HepG2 (cell line): ENCODE data around the gene MTA1. TPM values are rescaled to one million over a fixed set of nuclear protein-coding genes. Genes with fewer than 3 reads are reported as not detected.

ENCODE experiments used
- CEBPB ChIP-seq: IDR thresholded peaks from 2 replicates; pipeline ENCODE4 v1.6.1; 2011; ENCODE audit warnings: low read depth, low read length, improper control_type of control experiment, borderline replicate concordance
- FIP1L1 ChIP-seq: fragments of 200-400 bp; formaldehyde crosslinking; IDR thresholded peaks from 2 replicates; pipeline ENCODE4 v1.6.1; 2018; ENCODE audit warnings: low read depth, mild to moderate bottlenecking, low read length, moderate library complexity, borderline replicate concordance; ENCODE audit not compliant: insufficient read depth
- KDM2A ChIP-seq: sonication (generic); formaldehyde crosslinking; IDR thresholded peaks from 2 replicates; pipeline ENCODE4 v1.4.0; 2020; ENCODE audit warnings: low read depth, missing genetic modification reagents, borderline replicate concordance
- MAFG ChIP-seq: sonication (generic); formaldehyde crosslinking; IDR thresholded peaks from 2 replicates; pipeline ENCODE4 v1.5.1; 2020; ENCODE audit warnings: mild to moderate bottlenecking, missing genetic modification reagents
- MEF2D ChIP-seq: sonication (generic); formaldehyde crosslinking; IDR thresholded peaks from 2 replicates; pipeline ENCODE4 v1.5.1; 2020; ENCODE audit warnings: mild to moderate bottlenecking, missing genetic modification reagents
- MLXIP ChIP-seq: sonication (generic); formaldehyde crosslinking; IDR thresholded peaks from 2 replicates; pipeline ENCODE4 v1.9.0; 2021; ENCODE audit warnings: missing genetic modification reagents, borderline replicate concordance
- NPAS2 ChIP-seq: sonication (generic); formaldehyde crosslinking; IDR thresholded peaks from 2 replicates; pipeline ENCODE4 v1.8.0; 2022; ENCODE audit warnings: mild to moderate bottlenecking, missing genetic modification reagents, borderline replicate concordance
- NR2F2 ChIP-seq: IDR thresholded peaks from 2 replicates; pipeline ENCODE4 v1.6.1; 2012; ENCODE audit warnings: low read depth, inconsistent platforms, borderline replicate concordance
- RBAK ChIP-seq: sonication (generic); formaldehyde crosslinking; IDR thresholded peaks from 2 replicates; pipeline ENCODE4 v1.5.1; 2020; ENCODE audit warnings: mild to moderate bottlenecking, missing genetic modification reagents
- SYNCRIP ChIP-seq: fragments of 200-400 bp; formaldehyde crosslinking; IDR thresholded peaks from 2 replicates; pipeline ENCODE4 v1.6.1; 2018; ENCODE audit warnings: mild to moderate bottlenecking, low read depth, low read length; ENCODE audit not compliant: insufficient read depth
- ZNF180 ChIP-seq: sonication (generic); formaldehyde crosslinking; IDR thresholded peaks from 2 replicates; pipeline ENCODE4 v1.4.0; 2020; ENCODE audit warnings: low read depth, missing genetic modification reagents, borderline replicate concordance
- ZNF343 ChIP-seq: sonication (generic); formaldehyde crosslinking; IDR thresholded peaks from 2 replicates; pipeline ENCODE4 v1.4.0; 2020; ENCODE audit warnings: mild to moderate bottlenecking, missing genetic modification reagents
- ZNF451 ChIP-seq: sonication (generic); formaldehyde crosslinking; IDR thresholded peaks from 2 replicates; pipeline ENCODE4 v1.5.0; 2020; ENCODE audit warnings: mild to moderate bottlenecking, missing genetic modification reagents
- ZNF543 ChIP-seq: sonication (generic); formaldehyde crosslinking; IDR thresholded peaks from 2 replicates; pipeline ENCODE4 v1.4.0; 2020; ENCODE audit warnings: mild to moderate bottlenecking, missing genetic modification reagents
- ZNF615 ChIP-seq: sonication (generic); formaldehyde crosslinking; IDR thresholded peaks from 2 replicates; pipeline ENCODE4 v1.5.0; 2020; ENCODE audit warnings: mild to moderate bottlenecking, missing genetic modification reagents, borderline replicate concordance
- ZNF773 ChIP-seq: sonication (generic); formaldehyde crosslinking; IDR thresholded peaks from 2 replicates; pipeline ENCODE4 v1.4.0; 2020; ENCODE audit warnings: missing genetic modification reagents, borderline replicate concordance
- ZNF800 ChIP-seq: sonication (generic); formaldehyde crosslinking; IDR thresholded peaks from 2 replicates; pipeline ENCODE4 v1.4.0; 2020; ENCODE audit warnings: missing genetic modification reagents
- polyA plus RNA-seq, 8 experiments: library from polyadenylated mRNA; depleted of rRNA in 3 of 8; stranded (reverse) in 7 of 8; unstranded in 1 of 8; fragments of >200 nt; fragmentation: Illumina TruSeq in 4 of 8; extraction: Trizol in 4 of 8; gene quantifications; 2 replicates each; pipeline versions ENCODE4 v1.2.1 to v1.2.3, GENCODE V29; 2011 to 2016; ENCODE audit warnings: low read depth in 4 of 8, missing spikeins in 1 of 8, mixed read lengths in 1 of 8; ENCODE audit not compliant: insufficient read depth in 1 of 8
- total RNA-seq, 5 experiments: library from RNA; depleted of rRNA; stranded (reverse); fragments of >200 nt; fragmentation: Illumina TruSeq; extraction: Trizol; gene quantifications; 2 replicates each; pipeline ENCODE4 v1.2.3, GENCODE V29; 2016; ENCODE audit warnings: low read depth in 1 of 5
- TF ChIP-seq, protein P1 (sequence below): sonication (generic); formaldehyde crosslinking; IDR thresholded peaks from 2 replicates; pipeline ENCODE4 v1.5.1; 2020; ENCODE audit warnings: mild to moderate bottlenecking, missing genetic modification reagents, borderline replicate concordance

MTA1 gene
- total and polyA plus RNA-seq, 2 of the 13 experiments (the other 11 are each of a cell fraction or from before 2014, with no cell fraction given) = 35.2 to 85.8 TPM

DNA sequence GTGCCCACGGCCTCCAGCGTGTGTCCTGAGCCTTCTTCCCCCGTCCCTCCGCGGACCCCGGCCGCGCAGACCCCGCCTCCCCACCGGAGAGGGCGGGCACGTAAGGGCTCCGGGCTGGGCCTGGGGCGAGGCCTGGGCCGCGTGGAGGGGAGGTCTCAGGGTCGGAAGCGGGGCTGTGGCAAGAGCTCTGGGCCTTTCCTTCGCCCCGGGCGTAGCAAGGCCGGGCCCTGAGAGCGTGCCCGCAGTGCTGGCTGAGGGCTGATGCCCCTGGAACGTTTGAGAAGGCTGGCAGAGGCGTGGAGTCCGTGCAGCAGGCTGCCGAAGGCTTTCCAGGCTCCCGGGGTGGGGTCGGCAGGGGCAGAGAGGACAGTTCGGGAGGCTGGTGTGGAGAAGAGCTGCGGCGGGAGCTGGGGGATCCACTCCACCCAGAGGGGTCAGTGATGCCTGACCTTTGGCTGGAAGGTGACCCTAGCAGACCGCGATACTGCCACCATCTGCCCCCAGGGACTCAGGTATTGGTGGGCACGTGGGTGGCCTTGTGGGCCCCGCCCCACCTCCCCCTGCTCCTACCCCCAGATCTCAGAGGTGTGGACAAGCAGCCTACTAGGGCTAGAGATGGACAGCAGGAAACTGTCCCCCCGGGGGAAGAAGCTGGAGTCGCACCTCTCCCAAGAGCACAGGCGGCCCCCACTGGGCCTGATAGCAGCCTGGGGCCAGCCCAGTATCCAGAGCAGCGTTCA is 20.7 kb upstream of the MTA1 start (continued):
- TF ChIP-seq, protein P1, sequence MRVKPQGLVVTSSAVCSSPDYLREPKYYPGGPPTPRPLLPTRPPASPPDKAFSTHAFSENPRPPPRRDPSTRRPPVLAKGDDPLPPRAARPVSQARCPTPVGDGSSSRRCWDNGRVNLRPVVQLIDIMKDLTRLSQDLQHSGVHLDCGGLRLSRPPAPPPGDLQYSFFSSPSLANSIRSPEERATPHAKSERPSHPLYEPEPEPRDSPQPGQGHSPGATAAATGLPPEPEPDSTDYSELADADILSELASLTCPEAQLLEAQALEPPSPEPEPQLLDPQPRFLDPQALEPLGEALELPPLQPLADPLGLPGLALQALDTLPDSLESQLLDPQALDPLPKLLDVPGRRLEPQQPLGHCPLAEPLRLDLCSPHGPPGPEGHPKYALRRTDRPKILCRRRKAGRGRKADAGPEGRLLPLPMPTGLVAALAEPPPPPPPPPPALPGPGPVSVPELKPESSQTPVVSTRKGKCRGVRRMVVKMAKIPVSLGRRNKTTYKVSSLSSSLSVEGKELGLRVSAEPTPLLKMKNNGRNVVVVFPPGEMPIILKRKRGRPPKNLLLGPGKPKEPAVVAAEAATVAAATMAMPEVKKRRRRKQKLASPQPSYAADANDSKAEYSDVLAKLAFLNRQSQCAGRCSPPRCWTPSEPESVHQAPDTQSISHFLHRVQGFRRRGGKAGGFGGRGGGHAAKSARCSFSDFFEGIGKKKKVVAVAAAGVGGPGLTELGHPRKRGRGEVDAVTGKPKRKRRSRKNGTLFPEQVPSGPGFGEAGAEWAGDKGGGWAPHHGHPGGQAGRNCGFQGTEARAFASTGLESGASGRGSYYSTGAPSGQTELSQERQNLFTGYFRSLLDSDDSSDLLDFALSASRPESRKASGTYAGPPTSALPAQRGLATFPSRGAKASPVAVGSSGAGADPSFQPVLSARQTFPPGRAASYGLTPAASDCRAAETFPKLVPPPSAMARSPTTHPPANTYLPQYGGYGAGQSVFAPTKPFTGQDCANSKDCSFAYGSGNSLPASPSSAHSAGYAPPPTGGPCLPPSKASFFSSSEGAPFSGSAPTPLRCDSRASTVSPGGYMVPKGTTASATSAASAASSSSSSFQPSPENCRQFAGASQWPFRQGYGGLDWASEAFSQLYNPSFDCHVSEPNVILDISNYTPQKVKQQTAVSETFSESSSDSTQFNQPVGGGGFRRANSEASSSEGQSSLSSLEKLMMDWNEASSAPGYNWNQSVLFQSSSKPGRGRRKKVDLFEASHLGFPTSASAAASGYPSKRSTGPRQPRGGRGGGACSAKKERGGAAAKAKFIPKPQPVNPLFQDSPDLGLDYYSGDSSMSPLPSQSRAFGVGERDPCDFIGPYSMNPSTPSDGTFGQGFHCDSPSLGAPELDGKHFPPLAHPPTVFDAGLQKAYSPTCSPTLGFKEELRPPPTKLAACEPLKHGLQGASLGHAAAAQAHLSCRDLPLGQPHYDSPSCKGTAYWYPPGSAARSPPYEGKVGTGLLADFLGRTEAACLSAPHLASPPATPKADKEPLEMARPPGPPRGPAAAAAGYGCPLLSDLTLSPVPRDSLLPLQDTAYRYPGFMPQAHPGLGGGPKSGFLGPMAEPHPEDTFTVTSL (CRISPR knock-in tag) = no peak
- TF ChIP-seq ZNF800 (CRISPR knock-in tag) = no peak; the same call in 1 of the 2 replicates
- TF ChIP-seq MAFG (CRISPR knock-in tag) = 0 out of 2 replicates have a peak, but pooled peaks have one; percentile 33
- peak; percentile 56; the same call in 1 of the 2 replicates for TF ChIP-seq NR2F2
- TF ChIP-seq ZNF543 (CRISPR knock-in tag) = peak; percentile 67; the same call in 1 of the 2 replicates
- no peak for TF ChIP-seq ZNF451 (CRISPR knock-in tag)
- TF ChIP-seq ZNF615 (CRISPR knock-in tag) = no peak
- peak; percentile 26; the same call in 1 of the 2 replicates for TF ChIP-seq KDM2A (CRISPR knock-in tag)
- no peak for TF ChIP-seq ZNF343 (CRISPR knock-in tag)
- no peak for TF ChIP-seq NPAS2 (CRISPR knock-in tag)
- no peak for TF ChIP-seq SYNCRIP
- 0 out of 2 replicates have a peak, but pooled peaks have one; percentile 20 for TF ChIP-seq ZNF773
- no peak for TF ChIP-seq MEF2D (CRISPR knock-in tag)
- no peak for TF ChIP-seq MLXIP (CRISPR knock-in tag)
- no peak for TF ChIP-seq CEBPB
- 0 out of 2 replicates have a peak, but pooled peaks have one; percentile 28 for TF ChIP-seq FIP1L1
- 0 out of 2 replicates have a peak, but pooled peaks have one; percentile 46 for TF ChIP-seq RBAK (CRISPR knock-in tag)
- TF ChIP-seq ZNF180 (CRISPR knock-in tag) = no peak
